Measurements from ENCODE around the gene LDLRAP1. TPM values are rescaled to one million over a fixed set of nuclear protein-coding genes. Genes with fewer than 3 reads are reported as not detected.

The LDLRAP1 gene
- total and polyA plus RNA-seq, 9 of the 15 experiments (the other 6 are each of a cell fraction or from before 2014, with no cell fraction given) = 0.56 to 29.6 (median 16.2) TPM

GRCh38 chr1:25543005-25543424, 391 bp upstream of the LDLRAP1 start (continued):
- TF ChIP-seq, protein P1, sequence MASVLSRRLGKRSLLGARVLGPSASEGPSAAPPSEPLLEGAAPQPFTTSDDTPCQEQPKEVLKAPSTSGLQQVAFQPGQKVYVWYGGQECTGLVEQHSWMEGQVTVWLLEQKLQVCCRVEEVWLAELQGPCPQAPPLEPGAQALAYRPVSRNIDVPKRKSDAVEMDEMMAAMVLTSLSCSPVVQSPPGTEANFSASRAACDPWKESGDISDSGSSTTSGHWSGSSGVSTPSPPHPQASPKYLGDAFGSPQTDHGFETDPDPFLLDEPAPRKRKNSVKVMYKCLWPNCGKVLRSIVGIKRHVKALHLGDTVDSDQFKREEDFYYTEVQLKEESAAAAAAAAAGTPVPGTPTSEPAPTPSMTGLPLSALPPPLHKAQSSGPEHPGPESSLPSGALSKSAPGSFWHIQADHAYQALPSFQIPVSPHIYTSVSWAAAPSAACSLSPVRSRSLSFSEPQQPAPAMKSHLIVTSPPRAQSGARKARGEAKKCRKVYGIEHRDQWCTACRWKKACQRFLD (CRISPR knock-in tag; IDR thresholded peaks at IDR 0.05) = no peak
- TF ChIP-seq ZNF398 (CRISPR knock-in tag; IDR thresholded peaks at IDR 0.05) (no peak), NFXL1 (CRISPR knock-in tag; IDR thresholded peaks at IDR 0.05) (no peak), PRPF4 (IDR thresholded peaks at IDR 0.05; ENCODE audit: insufficient read depth, low read depth, low read length, poor library complexity, severe bottlenecking) (no peak), PHF21A (IDR thresholded peaks at IDR 0.05; ENCODE audit: borderline replicate concordance, low read depth) (no peak), POLR2B (IDR thresholded peaks at IDR 0.05; ENCODE audit: low read depth, partially characterized antibody) (no peak), ARID1B (IDR thresholded peaks at IDR 0.05) (peak; percentile 46), CBX1 (IDR thresholded peaks at IDR 0.05; ENCODE audit: low read depth) (peak; percentile 99), JUN (IDR thresholded peaks at IDR 0.05; ENCODE audit: borderline replicate concordance, low read depth, low read length) (no peak), JUN (CRISPR knock-in tag; IDR thresholded peaks at IDR 0.05; ENCODE audit: borderline replicate concordance) (no peak), MTF1 (CRISPR knock-in tag; IDR thresholded peaks at IDR 0.05; ENCODE audit: borderline replicate concordance) (no peak), ETV5 (CRISPR knock-in tag; IDR thresholded peaks at IDR 0.05; ENCODE audit: low read depth) (0 out of 2 replicates have a peak, but pooled peaks have one; percentile 20), ESRRA (IDR thresholded peaks at IDR 0.05; ENCODE audit: borderline replicate concordance, low read depth) (0 out of 2 replicates have a peak, but pooled peaks have one; percentile 27), ILK (tag; IDR thresholded peaks at IDR 0.05; ENCODE audit: borderline replicate concordance, low read depth) (no peak), ZNF717 (CRISPR knock-in tag; IDR thresholded peaks at IDR 0.05) (no peak), ZNF311 (CRISPR knock-in tag; IDR thresholded peaks at IDR 0.05) (no peak), HMGN3 (IDR thresholded peaks at IDR 0.05; ENCODE audit: borderline replicate concordance, extremely low read depth, insufficient read length, low read depth, low read length) (no peak), ID3 (CRISPR knock-in tag; IDR thresholded peaks at IDR 0.05) (no peak), ID3 (tag; IDR thresholded peaks at IDR 0.05) (no peak), ZBTB7A (IDR thresholded peaks at IDR 0.05; ENCODE audit: borderline replicate concordance, control insufficient read depth, low read depth, low read length) (0 out of 2 replicates have a peak, but pooled peaks have one; percentile 18), IRF2 (CRISPR knock-in tag; IDR thresholded peaks at IDR 0.05) (no peak)
- TF ChIP-seq, protein P2, sequence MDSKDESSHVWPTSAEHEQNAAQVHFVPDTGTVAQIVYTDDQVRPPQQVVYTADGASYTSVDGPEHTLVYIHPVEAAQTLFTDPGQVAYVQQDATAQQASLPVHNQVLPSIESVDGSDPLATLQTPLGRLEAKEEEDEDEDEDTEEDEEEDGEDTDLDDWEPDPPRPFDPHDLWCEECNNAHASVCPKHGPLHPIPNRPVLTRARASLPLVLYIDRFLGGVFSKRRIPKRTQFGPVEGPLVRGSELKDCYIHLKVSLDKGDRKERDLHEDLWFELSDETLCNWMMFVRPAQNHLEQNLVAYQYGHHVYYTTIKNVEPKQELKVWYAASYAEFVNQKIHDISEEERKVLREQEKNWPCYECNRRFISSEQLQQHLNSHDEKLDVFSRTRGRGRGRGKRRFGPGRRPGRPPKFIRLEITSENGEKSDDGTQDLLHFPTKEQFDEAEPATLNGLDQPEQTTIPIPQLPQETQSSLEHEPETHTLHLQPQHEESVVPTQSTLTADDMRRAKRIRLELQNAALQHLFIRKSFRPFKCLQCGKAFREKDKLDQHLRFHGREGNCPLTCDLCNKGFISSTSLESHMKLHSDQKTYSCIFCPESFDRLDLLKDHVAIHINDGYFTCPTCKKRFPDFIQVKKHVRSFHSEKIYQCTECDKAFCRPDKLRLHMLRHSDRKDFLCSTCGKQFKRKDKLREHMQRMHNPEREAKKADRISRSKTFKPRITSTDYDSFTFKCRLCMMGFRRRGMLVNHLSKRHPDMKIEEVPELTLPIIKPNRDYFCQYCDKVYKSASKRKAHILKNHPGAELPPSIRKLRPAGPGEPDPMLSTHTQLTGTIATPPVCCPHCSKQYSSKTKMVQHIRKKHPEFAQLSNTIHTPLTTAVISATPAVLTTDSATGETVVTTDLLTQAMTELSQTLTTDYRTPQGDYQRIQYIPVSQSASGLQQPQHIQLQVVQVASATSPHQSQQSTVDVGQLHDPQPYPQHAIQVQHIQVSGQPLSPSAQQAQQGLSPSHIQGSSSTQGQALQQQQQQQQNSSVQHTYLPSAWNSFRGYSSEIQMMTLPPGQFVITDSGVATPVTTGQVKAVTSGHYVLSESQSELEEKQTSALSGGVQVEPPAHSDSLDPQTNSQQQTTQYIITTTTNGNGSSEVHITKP (IDR thresholded peaks at IDR 0.05; ENCODE audit: partially characterized antibody) = no peak

Data from K562 (cell line).